GM18907 (cell line): ENCODE results near the gene OR6S1.
"Not testable (repeated sequence)": the region's sequence is repeated elsewhere in the genome, so short reads cannot be mapped to it uniquely, and the experiment has no call there.

Experiments used
- ATAC-seq: cut with Tn5 transposase; IDR thresholded peaks from one replicate; pipeline ENCODE4 v1.9.1; 2021; ENCODE audit warnings: mild to moderate bottlenecking, moderate library complexity; ENCODE audit not compliant: unreplicated experiment

OR6S1 gene

GRCh38 chr14:20671597-20672283, 30.2 kb upstream of the OR6S1 start:
- peak; percentile 43 for ATAC-seq

GRCh38 chr14:20668969-20669368, 27.5 kb upstream of the OR6S1 start:
- no peak for ATAC-seq

- peak; percentile 83 for ATAC-seq
These were observed 26.5 kb upstream of the OR6S1 start for GRCh38 chr14:20667957-20668356.

- not testable (repeated sequence) for ATAC-seq
These were observed 25.0 kb upstream of the OR6S1 start for GRCh38 chr14:20666400-20666961.

- ATAC-seq = peak; percentile 75
These were observed 21.7 kb upstream of the OR6S1 start for GRCh38 chr14:20662968-20663732.

- ATAC-seq = no peak
These were observed 19.7 kb upstream of the OR6S1 start for GRCh38 chr14:20661197-20661596.

GRCh38 chr14:20659813-20660395, 18.4 kb upstream of the OR6S1 start:
- ATAC-seq = no peak

GRCh38 chr14:20659336-20659735, 17.8 kb upstream of the OR6S1 start:
- ATAC-seq = no peak

- no peak for ATAC-seq
These were observed 16.8 kb upstream of the OR6S1 start for GRCh38 chr14:20658246-20658645.

GRCh38 chr14:20657216-20658211, 16.0 kb upstream of the OR6S1 start:
- ATAC-seq = no peak

GRCh38 chr14:20656274-20656673, 14.8 kb upstream of the OR6S1 start:
- ATAC-seq = no peak

- no peak for ATAC-seq
These were observed 14.4 kb upstream of the OR6S1 start for GRCh38 chr14:20655851-20656250.

GRCh38 chr14:20652996-20653975, 11.8 kb upstream of the OR6S1 start:
- no peak for ATAC-seq

GRCh38 chr14:20645481-20645880, 4.0 kb upstream of the OR6S1 start:
- ATAC-seq = no peak

GRCh38 chr14:20644520-20644919, 3.0 kb upstream of the OR6S1 start:
- no peak for ATAC-seq

- ATAC-seq = not testable (repeated sequence)
These were observed 1.3 kb upstream of the OR6S1 start for GRCh38 chr14:20642755-20643154.

GRCh38 chr14:20642182-20642581, 691 bp upstream of the OR6S1 start:
- no peak for ATAC-seq

GRCh38 chr14:20632831-20633691, 8.4 kb downstream of the OR6S1 start:
- ATAC-seq = peak; percentile 69
